HL-60 (cell line): ENCODE measurements around the gene PTCRA.

Experiments used
- CTCF ChIP-seq: IDR thresholded peaks from one replicate; pipeline ENCODE4 v1.5.1; 2011; ENCODE audit warnings: low read length, control low read depth, inconsistent platforms; ENCODE audit not compliant: insufficient read depth
- GABPA ChIP-seq: IDR thresholded peaks from 2 replicates; pipeline ENCODE4 v1.6.1; 2012; ENCODE audit warnings: low read depth
- POLR2AphosphoS5 ChIP-seq: IDR thresholded peaks from 2 replicates; pipeline ENCODE4 v1.6.1; 2012; ENCODE audit warnings: low read depth

GRCh38 chr6:42921801-42922200, 5.9 kb downstream of the PTCRA start:
- no peak for TF ChIP-seq POLR2AphosphoS5
- TF ChIP-seq CTCF, result no peak
- no peak for TF ChIP-seq GABPA
